Fibroblast of pulmonary artery (primary cell): ENCODE measurements around the gene IGF2BP1.
"Not testable (repeated sequence)": the region's sequence is repeated elsewhere in the genome, so short reads cannot be mapped to it uniquely, and the experiment has no call there.

Experiments
- DNase-seq: peaks from one replicate; pipeline ENCODE4 v3.0.0-alpha.2; 2010; ENCODE audit warnings: low read depth
- H3K4me3 ChIP-seq: replicated peaks from 2 replicates; pipeline ENCODE4 v1.5.1; 2011; ENCODE audit warnings: low read depth, mild to moderate bottlenecking, control low read depth, low read length, moderate library complexity
- TF ChIP-seq, protein P1 (sequence below): IDR thresholded peaks from 2 replicates; pipeline ENCODE4 v1.5.1; 2011; ENCODE audit warnings: mild to moderate bottlenecking, control low read depth, low read length, inconsistent platforms; ENCODE audit errors: missing control alignments

Gene IGF2BP1

DNA sequence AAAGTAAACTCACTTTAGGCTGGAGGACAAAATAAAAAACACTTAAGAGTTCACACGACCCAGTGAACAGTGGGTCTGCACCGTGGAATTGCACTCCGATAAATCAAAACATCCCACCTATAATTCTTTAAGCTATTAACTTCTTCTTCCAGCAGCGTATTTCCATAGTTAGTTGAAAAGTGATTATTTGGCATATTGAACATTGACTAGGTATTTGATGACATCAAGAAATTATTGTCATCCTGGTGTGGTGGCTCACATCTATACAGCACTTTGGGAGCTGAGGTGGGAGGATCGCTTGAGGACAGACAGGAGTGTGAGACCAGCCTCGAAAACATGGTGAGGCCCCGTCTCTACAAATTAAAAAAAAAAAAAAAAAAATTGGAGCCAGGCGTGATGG lies 23.4 kb downstream of the IGF2BP1 start:
- TF ChIP-seq, protein P1, sequence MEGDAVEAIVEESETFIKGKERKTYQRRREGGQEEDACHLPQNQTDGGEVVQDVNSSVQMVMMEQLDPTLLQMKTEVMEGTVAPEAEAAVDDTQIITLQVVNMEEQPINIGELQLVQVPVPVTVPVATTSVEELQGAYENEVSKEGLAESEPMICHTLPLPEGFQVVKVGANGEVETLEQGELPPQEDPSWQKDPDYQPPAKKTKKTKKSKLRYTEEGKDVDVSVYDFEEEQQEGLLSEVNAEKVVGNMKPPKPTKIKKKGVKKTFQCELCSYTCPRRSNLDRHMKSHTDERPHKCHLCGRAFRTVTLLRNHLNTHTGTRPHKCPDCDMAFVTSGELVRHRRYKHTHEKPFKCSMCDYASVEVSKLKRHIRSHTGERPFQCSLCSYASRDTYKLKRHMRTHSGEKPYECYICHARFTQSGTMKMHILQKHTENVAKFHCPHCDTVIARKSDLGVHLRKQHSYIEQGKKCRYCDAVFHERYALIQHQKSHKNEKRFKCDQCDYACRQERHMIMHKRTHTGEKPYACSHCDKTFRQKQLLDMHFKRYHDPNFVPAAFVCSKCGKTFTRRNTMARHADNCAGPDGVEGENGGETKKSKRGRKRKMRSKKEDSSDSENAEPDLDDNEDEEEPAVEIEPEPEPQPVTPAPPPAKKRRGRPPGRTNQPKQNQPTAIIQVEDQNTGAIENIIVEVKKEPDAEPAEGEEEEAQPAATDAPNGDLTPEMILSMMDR: no peak
- no peak overlapping the region for H3K4me3 ChIP-seq

DNA sequence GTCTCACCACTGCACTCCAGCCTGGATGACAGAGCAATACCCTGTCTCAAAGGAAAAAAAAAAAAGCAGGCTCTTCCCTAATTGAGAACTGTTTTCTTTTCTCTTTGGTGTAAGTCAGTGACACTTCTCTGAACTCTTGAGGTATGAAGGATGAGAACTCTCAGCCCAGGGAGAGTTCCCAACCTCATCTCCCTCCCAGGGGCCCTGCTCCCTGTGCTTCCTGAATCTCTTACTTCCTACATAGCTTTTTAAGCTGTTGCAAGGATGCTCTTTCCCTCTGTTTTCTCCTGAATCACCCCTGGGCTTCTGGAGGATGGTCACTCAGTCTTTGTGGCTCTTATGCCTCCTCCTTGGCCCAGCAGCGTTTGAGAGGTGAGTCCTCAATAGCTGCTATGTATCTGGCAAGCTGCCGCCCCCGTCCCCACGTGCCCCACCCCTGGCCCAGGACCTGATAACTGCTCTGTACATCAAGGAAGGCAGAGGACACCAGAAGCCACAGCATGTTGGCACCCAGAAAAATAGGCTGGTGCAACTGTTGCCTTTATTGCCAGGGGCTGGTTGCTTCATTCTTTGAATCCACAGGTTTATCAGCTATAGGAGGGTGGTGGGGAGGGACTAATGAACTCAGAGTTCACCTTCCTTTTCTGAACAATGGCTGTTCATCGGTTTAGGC lies 24.0 kb downstream of the IGF2BP1 start:
- TF ChIP-seq, protein P1: no peak
- no peak overlapping the region for H3K4me3 ChIP-seq
- DNase-seq: no peak

More for the DNA sequence above, 23.4 kb downstream of the IGF2BP1 start:
- no peak for DNase-seq

DNA sequence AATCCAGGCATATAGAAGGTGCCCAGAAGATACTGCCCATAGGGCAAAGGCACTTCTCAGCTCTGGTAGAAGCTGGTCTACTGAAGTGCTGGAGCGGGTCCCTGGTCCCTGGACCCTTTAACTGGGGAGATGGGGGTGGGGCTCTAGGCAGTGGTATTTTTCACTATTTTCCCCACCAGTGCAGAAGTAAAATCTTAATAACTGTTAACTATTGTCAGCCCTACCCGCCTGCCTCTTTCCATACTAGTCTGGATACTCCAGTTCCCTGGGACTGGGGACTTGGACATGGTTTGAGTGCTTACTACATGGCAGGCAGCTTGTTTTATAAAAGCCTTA lies 24.6 kb downstream of the IGF2BP1 start:
- TF ChIP-seq, protein P1: no peak
- DNase-seq: no peak

DNA sequence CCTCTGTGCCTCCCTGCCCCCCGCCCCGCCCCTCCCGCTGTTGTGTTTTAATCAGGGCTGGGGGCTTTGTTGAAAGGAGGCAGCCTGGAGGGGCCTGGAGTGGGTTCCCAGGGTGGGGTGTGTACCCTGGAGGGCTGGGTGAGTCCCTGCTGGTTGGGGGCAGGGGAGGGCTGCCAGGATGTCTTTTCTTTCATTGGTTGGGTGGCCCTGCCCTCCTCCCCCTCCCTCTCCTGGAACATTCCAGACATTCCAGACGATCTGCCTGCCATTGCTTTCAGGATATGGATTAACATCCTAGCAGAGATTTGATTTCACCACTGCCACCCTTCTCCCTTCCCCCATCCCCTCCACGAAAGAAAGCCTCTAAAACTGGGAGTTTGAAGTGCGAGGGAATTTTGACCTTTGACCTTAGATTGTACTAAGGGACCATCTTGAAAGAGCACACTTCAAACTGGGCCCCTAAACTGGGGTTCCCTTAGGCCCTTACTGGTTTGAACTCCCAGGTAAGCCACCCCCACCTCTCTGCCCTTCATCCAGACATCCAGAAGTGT lies 25.3 kb downstream of the IGF2BP1 start:
- TF ChIP-seq, protein P1: no peak
- DNase-seq: peak; percentile 83
- no peak overlapping the region for H3K4me3 ChIP-seq

More for the DNA sequence above, 24.6 kb downstream of the IGF2BP1 start:
- H3K4me3 ChIP-seq: no peak overlapping the region

DNA sequence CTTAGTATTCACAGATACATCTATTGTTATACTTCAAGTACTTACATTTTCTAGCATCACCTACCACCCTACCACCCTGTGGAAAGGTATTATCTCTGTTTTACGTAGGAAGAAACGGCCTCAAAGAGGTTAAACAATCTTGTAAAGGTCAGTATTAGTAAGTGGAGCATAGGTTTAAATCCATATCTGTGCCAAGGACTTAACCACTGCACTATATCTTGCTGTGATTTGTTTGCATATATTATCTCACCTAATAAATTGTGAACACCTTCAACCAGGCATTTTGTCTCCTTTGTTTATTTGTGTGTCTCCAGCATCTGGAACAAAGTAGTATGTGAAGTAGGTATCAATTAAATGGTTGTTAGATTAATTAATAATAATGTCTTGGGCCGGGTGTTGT lies 27.3 kb downstream of the IGF2BP1 start:
- TF ChIP-seq, protein P1: no peak
- no peak overlapping the region for H3K4me3 ChIP-seq
- no peak for DNase-seq

DNA sequence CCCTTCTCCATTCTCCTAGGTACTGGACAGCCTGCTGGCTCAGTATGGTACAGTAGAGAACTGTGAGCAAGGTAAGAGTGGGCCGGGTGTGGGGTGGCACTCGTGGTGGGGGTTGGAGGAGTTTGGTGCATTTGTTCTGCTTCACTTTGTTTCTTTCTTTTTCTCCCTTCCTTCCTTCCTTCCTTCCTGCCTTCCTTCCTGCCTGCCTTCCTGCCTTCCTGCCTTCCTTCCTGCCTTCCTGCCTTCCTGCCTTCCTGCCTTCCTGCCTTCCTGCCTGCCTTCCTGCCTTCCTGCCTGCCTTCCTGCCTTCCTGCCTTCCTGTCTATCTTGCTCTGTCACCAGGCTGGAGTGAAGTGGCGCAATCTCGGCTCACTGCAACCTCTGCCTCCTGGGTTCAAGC lies 29.3 kb downstream of the IGF2BP1 start:
- not testable (repeated sequence) for H3K4me3 ChIP-seq, DNase-seq

GRCh38 chr17:49028271-49028670 lies 31.1 kb downstream of the IGF2BP1 start:
- TF ChIP-seq, protein P1: no peak
- no peak for DNase-seq

More at GRCh38 chr17:49028271-49028670, 31.1 kb downstream of the IGF2BP1 start:
- no peak overlapping the region for H3K4me3 ChIP-seq
